B cell (primary cell): ENCODE measurements around the gene OVOL3. TPM values are rescaled to one million over a fixed set of nuclear protein-coding genes. Genes with fewer than 3 reads are reported as not detected.

ENCODE experiments used
- ATAC-seq: fragments of 200-7000 bp; cut with Tn5 transposase; one replicate; pipeline ENCODE4 v1.10.0; 2021; ENCODE audit warnings: low read depth, mild to moderate bottlenecking, moderate number of reproducible peaks, moderate library complexity
- CTCF ChIA-PET: fragments of 350-600 bp; sonication (Branson Sonifier 250); formaldehyde crosslinking; loops from one replicate; lab custom pipeline; 2021; ENCODE audit warnings: antibody characterized with exemption, inconsistent platforms; lab: Charles Lee
- POLR2A ChIA-PET: fragments of 350-600 bp; sonication (Branson Sonifier 250); formaldehyde crosslinking; loops from one replicate; lab custom pipeline; 2021; ENCODE audit warnings: antibody characterized with exemption; lab: Charles Lee
- DNase-seq: peaks from one replicate; pipeline ENCODE4 v3.0.0; 2013
- H2AFZ ChIP-seq: 2 replicates; pipeline ENCODE4 v1.6.1; 2012; ENCODE audit warnings: mild to moderate bottlenecking, low read depth, low read length; ENCODE audit not compliant: insufficient read depth, poor library complexity, severe bottlenecking
- H3K27ac ChIP-seq, 2 donors: 1 replicate in 1 of 2; 2 replicates in 1 of 2; pipeline ENCODE4 v1.5.1; 2012 to 2013; ENCODE audit warnings: low read length in 2 of 2, mild to moderate bottlenecking in 2 of 2, moderate library complexity in 1 of 2
- H3K27me3 ChIP-seq, 4 experiments: fragments of 200-600 bp in 1 of 4; sonication (generic) in 1 of 4; replicated peaks in 1 of 4; 1 replicate in 2 of 4; 2 replicates in 2 of 4; pipeline versions ENCODE4 v1.6.1 to v1.7.0; 2013 to 2016; ENCODE audit warnings: low read length in 3 of 4, mild to moderate bottlenecking in 2 of 4, mixed read lengths in 1 of 4, moderate library complexity in 1 of 4; ENCODE audit not compliant: insufficient read depth in 4 of 4, control insufficient read depth in 3 of 4; ENCODE audit errors: control extremely low read depth in 1 of 4
- H3K36me3 ChIP-seq, 2 experiments: replicated peaks in 1 of 2; 1 replicate in 1 of 2; 2 replicates in 1 of 2; pipeline versions ENCODE4 v1.6.1 to v1.7.1; 2013; ENCODE audit warnings: low read length in 1 of 2; ENCODE audit not compliant: insufficient read depth in 2 of 2, control insufficient read depth in 1 of 2; ENCODE audit errors: control extremely low read depth in 1 of 2, extremely low read depth in 1 of 2
- H3K4me1 ChIP-seq, 2 donors: fragments of 200-600 bp in 1 of 2; sonication (generic) in 1 of 2; 1 replicate in 1 of 2; 2 replicates in 1 of 2; pipeline versions ENCODE4 v1.5.1 to v1.6.1; 2013 to 2017; ENCODE audit warnings: low read length in 2 of 2; ENCODE audit not compliant: control insufficient read depth in 2 of 2, insufficient read depth in 2 of 2
- H3K4me2 ChIP-seq: replicated peaks from 2 replicates; pipeline ENCODE3; 2012; ENCODE audit warnings: mild to moderate bottlenecking, low read depth, low read length; ENCODE audit not compliant: poor library complexity, severe bottlenecking
- H3K4me3 ChIP-seq, 5 experiments: fragments of 200-600 bp in 1 of 5; sonication (generic) in 1 of 5; 1 replicate in 3 of 5; 2 replicates in 2 of 5; pipeline versions ENCODE4 v1.5.1 to v1.7.0; 2011 to 2016; ENCODE audit warnings: low read length in 4 of 5, mild to moderate bottlenecking in 4 of 5, low read depth in 2 of 5, control low read depth in 1 of 5, moderate library complexity in 1 of 5; ENCODE audit not compliant: insufficient read depth in 1 of 5; ENCODE audit errors: control extremely low read depth in 1 of 5, extremely low read depth in 1 of 5
- H3K79me2 ChIP-seq: fragments of 200-600 bp; sonication (generic); one replicate; pipeline ENCODE4 v1.6.0; 2016; ENCODE audit warnings: low read length; ENCODE audit not compliant: control insufficient read depth, insufficient read depth
- H3K9ac ChIP-seq: fragments of 200-600 bp; sonication (generic); 2 replicates; pipeline ENCODE4 v1.6.1; 2017; ENCODE audit warnings: mild to moderate bottlenecking, low read length, moderate library complexity
- H3K9me3 ChIP-seq, 3 donors: one replicate each; pipeline versions ENCODE4 v1.6.1 to v1.7.1; 2013; ENCODE audit warnings: low read length in 2 of 3; ENCODE audit not compliant: control insufficient read depth in 2 of 3, insufficient read depth in 1 of 3; ENCODE audit errors: control extremely low read depth in 1 of 3
- H4K20me1 ChIP-seq: 2 replicates; pipeline ENCODE4 v1.6.0; 2012; ENCODE audit warnings: mild to moderate bottlenecking, low read length; ENCODE audit not compliant: insufficient read depth, control insufficient read depth, poor library complexity, severe bottlenecking
- H3K27ac Mint-ChIP-seq: one replicate; pipeline ENCODE4 v1.8.0; 2021; ENCODE audit warnings: mixed read lengths
- H3K27me3 Mint-ChIP-seq: one replicate; pipeline ENCODE4 v1.8.0; 2021; ENCODE audit warnings: mixed read lengths
- H3K4me1 Mint-ChIP-seq: one replicate; pipeline ENCODE4 v1.8.0; 2021; ENCODE audit warnings: mixed read lengths
- H3K4me3 Mint-ChIP-seq: one replicate; pipeline ENCODE4 v1.8.0; 2021; ENCODE audit warnings: mixed read lengths
- H3K9me3 Mint-ChIP-seq: one replicate; pipeline ENCODE4 v1.8.0; 2022; ENCODE audit warnings: mixed read lengths; ENCODE audit not compliant: insufficient read depth
- CTCF ChIP-seq: fragments of 200-600 bp; IDR thresholded peaks from one replicate; pipeline ENCODE4 v1.8.0; 2022; ENCODE audit warnings: antibody characterized with exemption, mild to moderate bottlenecking
- EZH2 ChIP-seq: IDR thresholded peaks from 2 replicates; pipeline ENCODE4 v1.6.1; 2012; ENCODE audit warnings: borderline replicate concordance, low read depth, mild to moderate bottlenecking, moderate library complexity, low read length; ENCODE audit not compliant: insufficient read depth, poor library complexity, severe bottlenecking
- WGBS: methylation state at CpG from one replicate; pipeline ENCODE4 v1.1.5; 2013; ENCODE audit warnings: missing lambda C conversion rate; ENCODE audit not compliant: insufficient coverage; 5-methylcytosine and 5-hydroxymethylcytosine counted together
- intact Hi-C: fragments of 100-400 bp; cut with micrococcal nuclease; formaldehyde crosslinking; loops from one replicate; pipeline ENCODE4 v1.10.0; 2022
- polyA plus RNA-seq: library from polyadenylated mRNA; depleted of rRNA; stranded (reverse); fragments of >200 nt; gene quantifications from 2 replicates; pipeline ENCODE4 v1.2.3, GENCODE V29; 2012
- total RNA-seq, 2 donors: library from RNA; stranded (reverse); fragments of 120-200 nt in 1 of 2; gene quantifications; 1 replicate in 1 of 2; 2 replicates in 1 of 2; pipeline versions ENCODE4 v1.2.3 to v1.2.4, GENCODE V29; 2013 to 2022

The OVOL3 gene
- total and polyA plus RNA-seq, 2 donors (not counting 1 experiment from before 2014, with no cell fraction given), result not detected

- TF ChIP-seq EZH2, result no peak
- TF ChIP-seq CTCF, result no peak
- ATAC-seq, result peak; percentile 74
- Histone ChIP-seq H2AFZ (peak overlapping the region; percentile 92), H3K9me3 (peaks cover 0 to 5% (median 0%) of the 10 kb centered on the region in 3 donors), H3K27ac (peak overlapping the region; percentile 20 to 81), H3K9ac (peak overlapping the region; percentile 86), H3K79me2 (peaks cover 26% of the 10 kb centered on the region), H4K20me1 (peaks cover 27% of the 10 kb centered on the region), H3K27me3 (no peaks in the 10 kb centered on the region), H3K4me3 (peak overlapping the region in 4 of 5 experiments; percentile 76 to 99 (median 90)), H3K36me3 (peaks cover 0 to 26% of the 10 kb centered on the region in 2 experiments), H3K4me1 (peaks cover 4 to 14% of the 10 kb centered on the region in 2 donors), H3K4me2 (peak overlapping the region; percentile 96)
- WGBS, result 34% methylated on average over 27 of the region's 42 CpGs
- Mint-ChIP-seq H3K9me3 (no peaks in the 10 kb centered on the region), H3K27ac (peak overlapping the region; percentile 88), H3K4me3 (peak overlapping the region; percentile 96), H3K4me1 (peaks cover 15% of the 10 kb centered on the region), H3K27me3 (no peaks in the 10 kb centered on the region)
- POLR2A ChIA-PET, result interaction anchor here (0.5 to 3.9 kb wide), 4 partner anchors 13 to 641 kb away, joined by 3 to 33 read pairs (median 6); partner anchors contain the start of gene ZNF850
- intact Hi-C loops, result loop anchor here (1.0 kb wide), 2 partner anchors 26 to 127 kb away; partner anchors contain the start of genes ALKBH6 and TBCB
- peak; percentile 92 for DNase-seq
- CTCF ChIA-PET, result interaction anchor here (5.6 kb wide), 1 partner anchor 13 kb away, joined by 49 read pairs; no protein-coding TSS in a partner anchor
Observed at GRCh38 chr19:36141039-36141927, 30.3 kb downstream of the OVOL3 start.
